HuH-7 (cell line): Measurements from ENCODE around the gene EMC10.

Experiments
- DNase-seq: peaks from one replicate; pipeline ENCODE4 v3.0.0; 2011; ENCODE audit warnings: low spot score

The EMC10 gene

DNA sequence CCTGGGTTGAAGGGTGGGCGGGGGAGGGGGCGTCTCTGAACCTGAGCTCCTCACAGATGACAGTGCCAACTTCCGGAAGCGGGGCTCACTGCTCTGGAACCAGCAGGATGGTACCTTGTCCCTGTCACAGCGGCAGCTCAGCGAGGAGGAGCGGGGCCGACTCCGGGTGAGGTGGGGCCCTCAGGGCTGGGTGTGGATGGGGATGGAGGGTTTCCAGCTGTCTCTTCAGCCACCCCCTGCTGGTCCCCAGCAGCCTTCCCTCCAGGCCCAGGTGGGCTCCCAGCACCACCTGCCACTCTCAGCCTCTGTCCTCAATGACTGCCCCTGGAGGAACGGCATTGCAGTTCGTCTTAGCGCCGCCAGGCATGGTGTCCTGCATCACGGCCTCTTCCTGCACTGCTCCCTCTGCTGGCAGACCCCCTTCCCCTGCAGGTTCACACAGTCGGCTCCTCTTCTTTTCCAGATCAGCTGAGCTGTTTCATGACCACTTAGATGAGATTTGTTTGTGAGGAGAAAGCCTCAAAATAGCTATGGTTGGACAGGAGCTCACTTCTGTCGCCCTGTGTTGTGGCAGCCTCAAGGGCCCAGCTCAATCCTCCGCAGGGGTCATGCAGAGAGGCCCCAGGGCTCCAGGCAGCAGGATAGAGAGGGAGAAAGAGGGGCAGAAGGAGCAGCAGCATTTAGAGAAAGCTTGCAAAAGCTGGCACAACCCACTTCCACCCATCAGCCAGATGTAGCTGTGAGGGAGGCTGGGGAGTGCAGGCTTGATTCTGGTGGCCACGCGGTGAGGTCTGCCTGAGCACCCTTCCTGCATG lies 2.8 kb downstream of the EMC10 start:
- DNase-seq = peak; percentile 98

DNA sequence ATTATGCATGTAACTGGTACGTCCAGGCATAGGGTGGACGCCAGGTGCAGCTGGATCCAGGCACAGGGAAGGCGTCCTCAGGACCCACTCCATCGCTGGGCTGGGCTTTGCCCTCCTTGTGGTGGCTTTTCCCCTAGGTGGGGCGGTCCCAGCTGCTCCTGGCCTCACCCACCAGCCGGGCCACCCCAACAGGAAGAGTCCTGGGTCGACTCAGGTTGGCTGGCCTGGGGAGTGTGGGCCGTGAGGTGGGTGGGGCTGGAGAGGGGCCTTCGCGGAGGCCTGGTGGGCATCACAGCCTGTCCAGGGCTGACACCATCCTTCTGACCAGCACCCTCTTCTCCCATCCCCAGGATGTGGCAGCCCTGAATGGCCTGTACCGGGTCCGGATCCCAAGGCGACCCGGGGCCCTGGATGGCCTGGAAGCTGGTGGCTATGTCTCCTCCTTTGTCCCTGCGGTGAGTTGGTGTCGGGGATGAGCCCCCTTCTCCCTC lies 3.5 kb downstream of the EMC10 start:
- no peak for DNase-seq

- DNase-seq = no peak
Measured at GRCh38 chr19:50480281-50481111, 4.2 kb downstream of the EMC10 start.

DNA sequence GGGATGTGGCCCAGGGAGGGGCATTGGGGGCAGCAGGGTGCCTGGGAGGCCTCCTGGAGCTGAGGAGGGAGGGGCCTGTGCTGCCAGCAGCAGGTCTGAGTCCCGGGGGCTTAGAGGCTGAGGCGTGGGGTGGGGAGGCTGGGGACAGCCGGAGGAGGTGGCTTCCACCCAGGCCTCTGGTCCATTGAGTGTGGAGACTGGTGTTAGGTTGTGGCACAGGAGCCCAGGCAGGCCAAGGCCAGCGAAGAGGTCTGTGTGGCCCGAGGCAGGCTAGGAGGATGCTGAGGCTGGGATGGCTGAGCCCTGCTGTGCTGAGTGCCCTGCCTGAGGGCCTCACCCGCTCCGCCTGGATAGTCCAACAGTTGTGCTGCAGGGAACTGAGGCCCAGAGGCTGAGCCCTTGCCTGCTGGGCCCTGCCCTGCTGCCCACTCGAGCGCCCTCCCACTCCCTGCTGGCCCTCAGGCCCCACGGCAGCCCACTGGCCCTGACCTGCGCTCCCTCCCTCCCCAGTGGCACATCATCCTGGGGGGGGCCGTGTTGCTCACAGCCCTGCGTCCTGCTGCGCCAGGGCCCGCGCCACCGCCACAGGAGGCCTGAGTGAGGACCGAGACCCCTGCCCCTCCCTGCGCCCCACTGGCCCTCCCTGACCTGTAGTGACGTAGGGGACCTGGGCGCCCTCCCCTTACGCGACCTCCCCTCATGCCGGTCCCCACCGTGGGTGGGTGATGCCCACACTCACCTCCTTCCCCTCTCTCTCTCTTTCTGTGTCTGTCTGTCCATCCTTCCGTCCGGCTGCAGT lies 5.2 kb downstream of the EMC10 start:
- DNase-seq = no peak

GRCh38 chr19:50482271-50482855 lies 6.1 kb downstream of the EMC10 start:
- DNase-seq = no peak

DNA sequence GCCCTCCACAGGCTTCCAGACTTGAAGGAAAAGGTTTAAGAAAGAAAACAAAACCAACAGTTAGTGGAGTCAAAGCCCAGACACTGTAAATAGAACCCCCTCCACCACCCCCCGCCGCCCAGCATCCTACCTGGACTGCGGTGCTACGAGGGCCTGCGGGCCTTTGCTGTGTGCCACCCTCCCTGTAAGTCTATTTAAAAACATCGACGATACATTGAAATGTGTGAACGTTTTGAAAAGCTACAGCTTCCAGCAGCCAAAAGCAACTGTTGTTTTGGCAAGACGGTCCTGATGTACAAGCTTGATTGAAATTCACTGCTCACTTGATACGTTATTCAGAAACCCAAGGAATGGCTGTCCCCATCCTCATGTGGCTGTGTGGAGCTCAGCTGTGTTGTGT lies 6.6 kb downstream of the EMC10 start:
- DNase-seq = no peak

DNA sequence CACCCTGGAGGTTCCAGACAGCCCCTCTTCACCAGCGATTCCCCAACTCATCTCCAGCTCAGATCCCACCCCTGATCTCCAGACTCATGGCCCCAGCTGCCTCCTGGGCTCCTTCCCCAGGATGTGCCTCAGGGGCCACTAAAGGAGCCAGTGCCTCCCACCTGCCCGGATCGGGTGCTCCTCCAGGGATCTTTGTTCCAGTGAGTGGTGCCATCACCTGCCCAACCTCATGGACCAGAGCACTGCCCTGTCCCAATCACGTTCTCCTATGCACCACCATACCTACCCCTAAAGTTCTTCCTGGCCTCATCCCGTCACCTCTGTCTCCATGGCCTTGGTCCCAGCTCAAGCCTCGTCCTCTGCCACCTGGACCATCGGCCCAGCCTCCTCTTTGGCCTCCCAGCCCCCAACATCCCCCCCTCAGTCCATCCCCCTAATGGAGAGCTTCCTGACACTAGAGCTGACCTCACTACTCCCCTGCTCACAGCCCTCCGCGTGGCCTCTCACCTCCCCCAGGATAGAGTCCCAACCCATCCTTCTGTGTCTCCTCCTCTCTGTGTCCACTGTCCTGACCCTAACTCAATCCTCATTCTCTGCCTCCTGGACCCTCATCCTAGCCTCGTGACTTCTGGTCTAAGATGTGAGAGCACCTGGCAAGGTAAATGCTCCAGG lies 9.1 kb downstream of the EMC10 start:
- no peak for DNase-seq

DNA sequence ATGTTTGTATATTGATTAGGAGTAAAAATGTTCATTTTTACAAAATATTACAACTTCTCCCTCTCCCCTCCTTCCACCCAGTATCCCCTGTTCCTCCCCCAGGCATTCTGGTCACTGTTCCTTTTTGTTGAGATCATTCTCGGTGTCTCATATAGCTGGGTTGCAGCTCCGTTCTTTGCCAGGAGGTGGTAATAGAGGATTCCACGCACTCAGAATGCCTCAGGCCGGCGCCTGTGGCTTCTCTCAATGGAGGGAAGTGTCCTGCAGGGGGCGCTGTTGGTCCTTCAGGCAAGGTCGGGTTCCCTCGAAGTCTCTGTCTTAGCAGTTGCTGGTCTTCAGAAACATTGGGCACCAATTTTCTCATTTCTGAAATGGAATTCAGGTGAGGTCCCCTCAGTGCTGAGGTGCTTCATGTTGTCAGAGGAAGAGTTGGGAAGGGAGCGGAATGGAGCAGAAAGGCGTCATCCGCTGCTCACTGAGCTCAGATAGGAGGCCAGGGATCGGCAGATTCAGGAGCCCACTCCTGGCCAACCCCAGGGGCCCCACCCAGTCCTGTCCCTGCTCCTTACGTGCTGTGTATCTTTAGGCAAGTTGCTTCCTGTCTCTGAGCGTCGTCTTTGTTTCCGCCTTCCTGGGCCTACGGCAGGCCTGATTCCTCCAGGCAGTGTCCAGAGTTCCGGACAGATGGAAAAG lies 10.7 kb downstream of the EMC10 start:
- no peak for DNase-seq

GRCh38 chr19:50488389-50489194 lies 12.3 kb downstream of the EMC10 start:
- no peak for DNase-seq

DNA sequence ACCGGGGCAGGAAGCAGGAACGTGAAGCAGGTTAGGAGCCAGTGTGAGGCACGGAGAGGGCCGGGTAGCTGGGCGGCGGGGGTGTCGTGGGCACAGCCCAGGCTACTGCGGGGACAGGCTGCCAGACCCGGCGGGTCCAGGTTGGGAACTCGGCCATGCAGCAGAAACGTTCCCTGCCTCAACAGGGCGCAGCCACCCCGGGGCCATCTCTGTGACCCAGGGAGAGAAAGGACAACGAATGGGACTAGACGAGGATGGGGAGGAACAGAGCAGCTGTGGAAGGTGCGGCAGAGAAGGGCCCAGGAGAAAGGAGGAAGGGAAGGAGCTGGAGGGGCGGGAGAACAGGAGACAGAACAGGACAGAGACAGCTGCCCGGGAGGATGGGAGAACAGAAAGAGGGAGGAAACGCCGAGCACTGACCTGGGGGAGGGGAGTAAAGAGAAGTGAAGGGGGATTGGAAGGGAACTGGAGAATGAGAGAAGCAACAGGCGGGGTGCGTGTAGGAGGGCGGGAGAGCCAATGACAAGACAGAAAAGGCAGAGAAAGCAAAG lies 13.2 kb downstream of the EMC10 start:
- no peak for DNase-seq

GRCh38 chr19:50490411-50490811 lies 14.1 kb downstream of the EMC10 start:
- no peak for DNase-seq

GRCh38 chr19:50490991-50491472 lies 14.7 kb downstream of the EMC10 start:
- no peak for DNase-seq

DNA sequence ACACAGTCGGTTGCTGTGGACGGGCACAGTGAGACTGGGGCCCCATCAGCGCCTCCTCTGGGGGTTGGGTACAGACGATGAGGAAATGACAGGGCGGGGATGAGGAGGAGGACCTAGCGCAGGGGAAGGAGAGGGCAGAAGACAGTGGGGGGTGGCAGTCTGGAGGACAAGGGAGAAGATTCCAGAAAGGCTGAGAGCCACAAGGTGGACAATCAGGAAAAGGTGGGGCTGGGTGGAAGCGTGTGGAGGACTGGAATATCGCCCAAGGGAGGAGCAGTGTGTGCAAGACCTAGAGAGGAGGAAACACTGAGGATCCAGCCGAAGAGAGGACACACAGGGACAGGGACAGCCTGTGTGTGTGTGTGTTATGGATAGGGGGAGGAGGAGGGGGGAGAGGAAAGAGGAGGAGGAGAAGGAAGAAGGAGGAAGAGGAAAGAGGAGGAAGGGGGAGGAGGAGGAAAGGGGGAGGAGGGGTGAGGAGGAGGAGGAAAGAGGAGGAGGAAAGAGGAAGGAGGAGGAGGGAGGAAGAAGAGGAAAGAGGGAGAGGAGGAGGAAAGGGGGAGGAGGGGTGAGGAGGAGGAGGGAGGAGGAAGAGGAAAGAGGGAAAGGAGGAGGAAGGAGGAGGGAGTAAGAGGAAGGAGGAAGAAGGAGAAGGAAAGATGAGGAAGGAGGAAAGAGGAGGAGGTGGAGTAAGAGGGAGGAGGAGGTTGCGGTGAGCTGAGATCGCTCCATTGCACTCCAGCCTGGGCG lies 16.2 kb downstream of the EMC10 start:
- no peak for DNase-seq

- no peak for DNase-seq
Measured at GRCh38 chr19:50493171-50493570, 16.9 kb downstream of the EMC10 start.

DNA sequence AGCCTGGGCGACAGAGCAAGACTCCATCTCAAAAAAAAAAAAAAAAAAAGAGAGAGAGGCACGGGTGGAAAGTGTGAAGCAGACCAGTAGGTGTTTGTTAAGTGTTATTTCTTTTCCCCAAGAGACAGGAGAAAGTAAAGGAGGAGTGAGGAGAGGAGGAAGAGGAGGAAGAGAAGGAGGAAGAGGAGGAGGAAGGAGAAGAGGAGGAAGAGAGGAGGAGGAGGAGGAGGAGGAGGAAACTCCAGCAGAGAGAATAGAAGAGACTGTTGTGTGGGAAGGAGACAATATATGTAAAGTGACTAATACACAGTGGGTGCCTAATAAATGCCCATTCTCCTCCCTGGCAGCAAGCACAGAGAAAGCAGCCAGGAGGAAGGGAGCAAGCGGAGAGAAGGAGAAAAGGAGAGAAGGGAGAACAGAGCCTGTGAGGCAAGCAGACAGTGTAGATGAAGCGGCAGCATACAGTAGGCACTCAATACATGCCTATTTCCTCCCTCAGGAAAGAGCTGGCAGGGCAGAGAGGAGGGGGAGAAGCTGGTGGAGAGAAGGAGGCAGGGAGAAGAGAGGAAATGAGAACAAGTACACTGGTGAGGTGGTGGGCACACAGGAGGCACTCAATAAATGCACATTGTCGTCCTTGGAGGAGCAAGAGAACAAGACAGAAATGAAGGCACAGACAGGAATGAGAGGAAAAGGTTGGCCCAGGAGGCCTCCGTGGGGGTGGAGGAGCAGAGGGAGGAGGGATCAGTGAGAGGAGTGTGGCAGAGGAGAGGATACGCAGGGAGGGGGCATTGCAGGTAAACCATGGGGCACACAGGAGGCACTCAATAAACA lies 18.1 kb downstream of the EMC10 start:
- DNase-seq = no peak

DNA sequence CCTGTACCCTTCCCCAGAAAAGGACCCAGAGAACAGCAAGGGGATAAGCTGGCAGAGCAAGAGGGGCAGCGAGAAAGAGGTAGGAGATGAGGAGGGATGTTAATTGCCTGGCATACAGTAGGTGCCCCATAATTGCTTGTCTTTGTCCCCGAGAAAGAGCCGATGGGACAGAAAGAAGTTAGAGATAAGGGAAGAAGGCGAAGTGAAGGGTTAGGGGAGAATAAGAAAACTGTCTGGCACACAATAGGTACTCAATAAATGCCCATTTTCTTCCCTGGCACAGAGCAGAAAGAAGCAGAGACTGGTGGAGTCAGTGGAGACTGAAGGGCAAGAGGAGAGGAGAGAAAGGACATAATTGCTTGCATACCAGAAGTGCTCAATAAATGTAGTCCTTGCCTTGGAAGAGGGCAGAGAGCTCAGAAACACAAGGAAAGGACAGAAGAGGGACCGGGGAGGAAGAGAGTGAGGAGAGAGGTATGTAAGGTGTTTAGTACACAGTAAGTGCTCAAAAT lies 18.8 kb downstream of the EMC10 start:
- no peak for DNase-seq

DNA sequence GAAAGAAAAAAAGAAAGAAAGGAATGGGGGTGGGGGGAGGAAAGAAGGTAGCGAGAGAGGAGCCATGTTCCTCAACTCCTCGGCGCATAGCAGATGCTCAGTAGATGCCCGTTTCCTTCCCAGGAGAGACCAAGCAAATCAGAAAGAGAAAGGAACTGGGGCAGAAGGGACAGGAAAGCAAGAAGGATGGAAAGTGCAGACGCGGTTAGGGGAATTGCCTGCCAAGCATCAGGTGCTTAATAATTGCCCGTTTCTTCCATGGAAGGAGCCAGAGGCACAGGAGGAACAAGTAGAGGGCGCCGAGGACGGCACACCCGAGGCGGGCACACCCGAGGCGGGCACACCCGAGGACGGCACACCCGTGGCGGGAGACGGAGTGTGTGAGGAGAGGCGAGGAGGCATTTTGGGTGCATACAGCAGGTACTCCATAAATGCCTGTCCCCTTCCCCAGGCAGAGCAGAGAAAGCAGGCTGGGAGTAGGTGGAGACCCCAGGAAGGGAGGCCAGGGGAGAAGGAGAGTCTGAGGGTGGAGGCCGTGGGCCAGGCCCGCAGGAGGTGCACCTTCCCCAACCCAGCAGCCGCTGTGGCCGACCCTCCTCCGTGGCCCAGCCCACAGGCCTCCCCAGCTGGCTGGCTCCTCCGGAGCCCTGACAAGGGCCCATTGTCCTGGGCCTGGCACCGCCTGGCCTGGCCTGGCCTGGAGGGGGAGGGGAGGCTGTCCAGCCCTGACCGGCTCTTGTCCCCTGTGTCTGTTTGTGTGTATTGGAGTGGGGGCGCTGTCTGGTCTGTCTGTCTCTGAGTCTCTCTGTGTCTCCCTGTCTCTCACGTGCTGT lies 20.1 kb downstream of the EMC10 start:
- DNase-seq = peak; percentile 58
